AG04450 (cell line): Measurements from ENCODE around the gene CPT1B. TPM values are rescaled to one million over a fixed set of nuclear protein-coding genes. Genes with fewer than 3 reads are reported as not detected.
"Not testable (repeated sequence)": the region's sequence is repeated elsewhere in the genome, so short reads cannot be mapped to it uniquely, and the experiment has no call there.

Source experiments
- CTCF ChIA-PET: fragments of 300-600, 350-600 bp; formaldehyde crosslinking; extraction: SDS; loops from one replicate; lab custom pipeline; 2022; ENCODE audit warnings: antibody characterized with exemption, inconsistent platforms; lab: Charles Lee
- POLR2A ChIA-PET: fragments of 350-600 bp; formaldehyde crosslinking; extraction: SDS; loops from one replicate; lab custom pipeline; 2021; ENCODE audit warnings: antibody characterized with exemption, inconsistent platforms; lab: Yijun Ruan, JAX
- DNase-seq: peaks from one replicate; pipeline ENCODE4 v3.0.0-alpha.2; 2011; ENCODE audit warnings: low read depth, low spot score
- H3K27ac ChIP-seq: one replicate; pipeline ENCODE4 v1.5.1; 2012; ENCODE audit warnings: low read depth, low read length, control low read depth
- H3K27me3 ChIP-seq: one replicate; pipeline ENCODE4 v1.6.0; 2012; ENCODE audit warnings: low read length; ENCODE audit not compliant: control insufficient read depth, insufficient read depth
- H3K4me3 ChIP-seq: 2 replicates; pipeline ENCODE4 v1.5.1; 2011; ENCODE audit warnings: mild to moderate bottlenecking, low read depth, low read length, control low read depth
- H3K9me3 ChIP-seq: 2 replicates; pipeline ENCODE4 v1.5.1; 2012; ENCODE audit warnings: low read length; ENCODE audit not compliant: control insufficient read depth, insufficient read depth
- CTCF ChIP-seq: IDR thresholded peaks from 2 replicates; pipeline ENCODE4 v1.5.1; 2011; ENCODE audit warnings: low read depth, low read length, control low read depth, inconsistent platforms
- polyA plus RNA-seq: library from polyadenylated mRNA; depleted of rRNA; stranded (reverse); fragments of >200 nt; gene quantifications from 2 replicates; pipeline ENCODE4 v1.2.3, GENCODE V29; 2011

CPT1B gene
- polyA plus RNA-seq, 1 experiment = 0.99 TPM

- Histone ChIP-seq H3K27me3 (peaks cover 13% of the 10 kb centered on the region), H3K4me3 (no peak overlapping the region), H3K9me3 (no peaks in the 10 kb centered on the region), H3K27ac (no peak overlapping the region)
- DNase-seq = no peak
- POLR2A ChIA-PET = no interaction called here
- TF ChIP-seq CTCF = no peak
- CTCF ChIA-PET = interaction anchor here (1.0 to 1.8 kb wide), 11 partner anchors 20 to 159 kb away, joined by 3 to 12 read pairs (median 5); partner anchors contain the start of genes CHKB, SCO2 and SYCE3
These were observed 43.2 kb upstream of the CPT1B start for GRCh38 chr22:50621356-50621880.

GRCh38 chr22:50620593-50621355, 42.5 kb upstream of the CPT1B start:
- peaks cover 13% of the 10 kb centered on the region for H3K27me3 ChIP-seq
- no peak overlapping the region; the same call in none of the 2 replicates for H3K4me3 ChIP-seq
- no peak for DNase-seq
- CTCF ChIA-PET = interaction anchor here (0.5 to 1.8 kb wide), 24 partner anchors 9 to 380 kb away, joined by 3 to 12 read pairs (median 4); partner anchors contain the start of genes CHKB, LMF2, NCAPH2 and SCO2
- H3K9me3 ChIP-seq = no peaks in the 10 kb centered on the region
- H3K27ac ChIP-seq = no peak overlapping the region
- POLR2A ChIA-PET = interaction anchor here (0.7 kb wide), 1 partner anchor 88 kb away, joined by 3 read pairs; no protein-coding TSS in a partner anchor
- no peak; the same call in 1 of the 2 replicates for TF ChIP-seq CTCF

GRCh38 chr22:50614296-50614695, 36.1 kb upstream of the CPT1B start:
- H3K4me3 ChIP-seq, H3K9me3 ChIP-seq, DNase-seq, POLR2A ChIA-PET, H3K27ac ChIP-seq: not testable (repeated sequence)
- CTCF ChIA-PET = interaction anchor here (0.6 kb wide), 1 partner anchor 54 kb away, joined by 3 read pairs; no protein-coding TSS in a partner anchor
- peaks cover 35% of the 10 kb centered on the region for H3K27me3 ChIP-seq

- H3K4me3 ChIP-seq = no peak overlapping the region
- TF ChIP-seq CTCF = no peak
- H3K27ac ChIP-seq = no peak overlapping the region
- POLR2A ChIA-PET = no interaction called here
- DNase-seq = no peak
- H3K9me3 ChIP-seq = no peaks in the 10 kb centered on the region; the same call in 1 of the 2 replicates
- peaks cover 38% of the 10 kb centered on the region for H3K27me3 ChIP-seq
- CTCF ChIA-PET = interaction anchor here (0.6 to 1.9 kb wide), 2 partner anchors 50 to 53 kb away, joined by 3 to 4 read pairs; no protein-coding TSS in a partner anchor
These were observed 35.2 kb upstream of the CPT1B start for GRCh38 chr22:50613291-50613981.

- H3K4me3 ChIP-seq = no peak overlapping the region
- TF ChIP-seq CTCF = no peak
- DNase-seq = no peak
- H3K27ac ChIP-seq = no peak overlapping the region
- ChIA-PET POLR2A (no interaction called here), CTCF (interaction anchor here (0.6 to 1.9 kb wide), 3 partner anchors 50 to 220 kb away, joined by 3 to 7 read pairs (median 4); no protein-coding TSS in a partner anchor)
- no peaks in the 10 kb centered on the region; the same call in 1 of the 2 replicates for H3K9me3 ChIP-seq
- H3K27me3 ChIP-seq = peaks cover 40% of the 10 kb centered on the region
These were observed 34.4 kb upstream of the CPT1B start for GRCh38 chr22:50612528-50613221.
